ENCODE data around the gene CEP128.

GRCh38 chr14:80933686-80934085 lies 7.9 kb downstream of the CEP128 start:
- TF ChIP-seq CTCF (IDR thresholded peaks at IDR 0.05) (no peak), POLR2A (IDR thresholded peaks at IDR 0.05) (no peak)

All from uterus (tissue), 2 donors.